GM12878 (cell line): ENCODE data around the gene CELF2. TPM values are rescaled to one million over a fixed set of nuclear protein-coding genes. Genes with fewer than 3 reads are reported as not detected.
A peak's percentile ranks its signal among the peaks of the same experiment; 100 is the strongest.

Source experiments
- ATAC-seq: fragments of 200-7000 bp; cut with Tn5 transposase; 3 replicates; pipeline ENCODE4 v1.9.1; 2020; ENCODE audit warnings: mild to moderate bottlenecking, moderate library complexity
- BruUV-seq: library from RNA; stranded (reverse); fragments of 400-500 nt; replicated peaks from 2 replicates; lab custom pipeline; 2021; lab: Mats Ljungman, UMichigan
- CTCF ChIA-PET: fragments of 300-600 bp; sonication (Branson Sonifier 250); formaldehyde crosslinking; extraction: SDS; loops from one replicate; lab custom pipeline; 2021; ENCODE audit warnings: inconsistent platforms; lab: Yijun Ruan, JAX
- POLR2A ChIA-PET: fragments of 350-600 bp; formaldehyde crosslinking; extraction: SDS; loops from one replicate; lab custom pipeline; 2021; ENCODE audit warnings: inconsistent platforms; lab: Charles Lee
- RAD21 ChIA-PET: fragments of 300-600 bp; sonication (Branson Sonifier 250); formaldehyde crosslinking; loops from one replicate; lab custom pipeline; 2023; ENCODE audit warnings: antibody characterized with exemption; ENCODE audit not compliant: unreplicated experiment; lab: Charles Lee
- SMC1A ChIA-PET: fragments of 300-600 bp; sonication (Branson Sonifier 250); formaldehyde crosslinking; loops from one replicate; lab custom pipeline; 2023; ENCODE audit not compliant: unreplicated experiment, uncharacterized antibody; lab: Charles Lee
- DNase-seq: peaks from one replicate; pipeline ENCODE4 v3.0.0-alpha.2; 2011; ENCODE audit warnings: low read depth, low spot score
- FAIRE-seq: peaks from 3 replicates; lab custom pipeline; 2011; peaks lifted over from hg19 to GRCh38; lab: Jason Lieb, UNC
- H2AFZ ChIP-seq: 2 replicates; pipeline ENCODE4 v1.6.0; 2011; ENCODE audit warnings: low read depth, low read length, control low read depth; ENCODE audit not compliant: control insufficient read depth
- H3K27ac ChIP-seq: 2 replicates; pipeline ENCODE4 v1.5.1; 2011; ENCODE audit warnings: control low read depth; ENCODE audit not compliant: control insufficient read depth, insufficient read depth
- H3K27me3 ChIP-seq, 2 experiments: replicated peaks in 1 of 2; 2 replicates each; pipeline versions ENCODE4 v1.6.0 to v1.6.1; 2011; ENCODE audit warnings: low read length in 1 of 2; ENCODE audit not compliant: control insufficient read depth in 2 of 2, insufficient read depth in 2 of 2
- H3K36me3 ChIP-seq, 2 experiments: 2 replicates each; pipeline ENCODE4 v1.5.1; 2011; ENCODE audit warnings: low read length in 1 of 2; ENCODE audit not compliant: control insufficient read depth in 2 of 2, insufficient read depth in 2 of 2
- H3K4me1 ChIP-seq: 2 replicates; pipeline ENCODE4 v1.6.1; 2011; ENCODE audit warnings: mild to moderate bottlenecking, low read length, moderate library complexity, mixed read lengths; ENCODE audit not compliant: control insufficient read depth, insufficient read depth
- H3K4me2 ChIP-seq: 2 replicates; pipeline ENCODE4 v1.6.0; 2011; ENCODE audit warnings: control low read depth; ENCODE audit not compliant: control insufficient read depth, insufficient read depth
- H3K4me3 ChIP-seq: fragments of 200-600 bp; sonication (generic); 2 replicates; pipeline ENCODE4 v1.5.1; 2016
- H3K79me2 ChIP-seq: 2 replicates; pipeline ENCODE4 v1.6.0; 2011; ENCODE audit warnings: low read length; ENCODE audit not compliant: control insufficient read depth, insufficient read depth
- H3K9ac ChIP-seq: 2 replicates; pipeline ENCODE4 v1.8.0; 2011; ENCODE audit warnings: low read length, control low read depth, mixed read lengths; ENCODE audit not compliant: control insufficient read depth, insufficient read depth
- H3K9me3 ChIP-seq: replicated peaks from 3 replicates; pipeline ENCODE4 v1.5.1; 2011; ENCODE audit warnings: mild to moderate bottlenecking, low read length; ENCODE audit not compliant: control insufficient read depth, insufficient read depth
- H4K20me1 ChIP-seq: 2 replicates; pipeline ENCODE4 v1.6.0; 2011; ENCODE audit not compliant: control insufficient read depth, insufficient read depth
- ATF7 ChIP-seq: fragments of 450-650 bp; IDR thresholded peaks from 2 replicates; pipeline ENCODE4 v1.6.1; 2016; ENCODE audit warnings: low read depth, mild to moderate bottlenecking
- CREB1 ChIP-seq: IDR thresholded peaks from 2 replicates; pipeline ENCODE4 v1.6.1; 2012; ENCODE audit warnings: low read depth, mild to moderate bottlenecking, inconsistent platforms
- IKZF1 ChIP-seq: fragments of 450-650 bp; conservative IDR thresholded peaks from 2 replicates; pipeline ENCODE4 v1.6.1; 2017; ENCODE audit warnings: antibody characterized with exemption, mild to moderate bottlenecking
- IKZF2 ChIP-seq, 2 experiments: fragments of 450-650 bp; IDR thresholded peaks; 2 replicates each; pipeline ENCODE4 v1.6.1; 2017; ENCODE audit warnings: mild to moderate bottlenecking in 2 of 2, moderate library complexity in 2 of 2
- NFXL1 ChIP-seq: fragments of 450-650 bp; IDR thresholded peaks from 2 replicates; pipeline ENCODE4 v1.6.1; 2017; ENCODE audit warnings: antibody characterized with exemption, mild to moderate bottlenecking, borderline replicate concordance
- POLR2AphosphoS2 ChIP-seq: IDR thresholded peaks from 2 replicates; pipeline ENCODE4 v1.6.1; 2011; ENCODE audit warnings: low read depth, mild to moderate bottlenecking, low read length, improper control_type of control experiment, moderate library complexity
- POLR2AphosphoS5 ChIP-seq: IDR thresholded peaks from 2 replicates; pipeline ENCODE4 v1.6.1; 2011; ENCODE audit warnings: mild to moderate bottlenecking, low read length, inconsistent platforms
- SKIL ChIP-seq: fragments of 450-650 bp; IDR thresholded peaks from 2 replicates; pipeline ENCODE4 v1.6.1; 2017; ENCODE audit warnings: mild to moderate bottlenecking, low read depth, inconsistent platforms; ENCODE audit not compliant: poor library complexity, severe bottlenecking
- TAF1 ChIP-seq: IDR thresholded peaks from 2 replicates; pipeline ENCODE4 v1.6.1; 2011; ENCODE audit warnings: mild to moderate bottlenecking, low read depth, low read length, borderline replicate concordance
- ZNF207 ChIP-seq: fragments of 450-650 bp; IDR thresholded peaks from 2 replicates; pipeline ENCODE4 v1.6.1; 2014; ENCODE audit warnings: antibody characterized with exemption, mild to moderate bottlenecking, borderline replicate concordance
- ZNF384 ChIP-seq: IDR thresholded peaks from 2 replicates; pipeline ENCODE4 v1.6.1; 2012; ENCODE audit warnings: low read depth, mild to moderate bottlenecking, low read length, improper control_type of control experiment, borderline replicate concordance
- WGBS: methylation state at CpG from one replicate; pipeline ENCODE4 v1.1.6; 2016; ENCODE audit warnings: low lambda C conversion rate; ENCODE audit not compliant: insufficient replicate concordance, insufficient coverage; ENCODE audit errors: missing lambda C conversion rate; 5-methylcytosine and 5-hydroxymethylcytosine counted together
- in situ Hi-C: fragments of 300-500 bp; cut with MboI; formaldehyde crosslinking; loops from 9 replicates; pipeline ENCODE4 v1.14.3; 2018; ENCODE audit warnings: mixed read lengths
- intact Hi-C: fragments of 100-400 bp; cut with micrococcal nuclease; formaldehyde crosslinking; loops from one replicate; pipeline ENCODE4 v1.14.2; 2022; ENCODE audit not compliant: unreplicated experiment
- polyA plus RNA-seq, 11 experiments: library from polyadenylated mRNA; depleted of rRNA in 4 of 11; unstranded in 6 of 11; stranded (reverse) in 5 of 11; fragments of >200 nt; fragmentation: Nextera tagmentation in 4 of 11; fragmentation: Illumina TruSeq in 1 of 11; extraction: Ambion mirVana in 4 of 11; extraction: Trizol in 1 of 11; gene quantifications; 1 replicate in 1 of 11; 2 replicates in 10 of 11; pipeline versions ENCODE4 v1.2.1 to v1.2.3, GENCODE V29; 2011 to 2016; ENCODE audit warnings: inconsistent platforms in 2 of 11, missing spikeins in 2 of 11, low read depth in 1 of 11
- total RNA-seq, 4 experiments: library from RNA; depleted of rRNA in 3 of 4; stranded (reverse); fragments of >200 nt in 3 of 4; fragmentation: Illumina TruSeq in 1 of 4; extraction: Trizol in 1 of 4; gene quantifications; 2 replicates each; pipeline versions ENCODE4 v1.2.1 to v1.2.3, GENCODE V29; 2013 to 2021

Gene CELF2
- total and polyA plus RNA-seq, 10 of the 15 experiments (the other 5 are each of a cell fraction or from before 2014, with no cell fraction given), result 20.8 to 129 (median 86.3) TPM

GRCh38 chr10:11105676-11106004 is 88.0 kb downstream of the CELF2 start:
- no peak overlapping the region for H2AFZ ChIP-seq
- no peak overlapping the region for H3K27ac ChIP-seq
- RAD21 ChIA-PET, result interaction anchor here (1.7 kb wide), 1 partner anchor 59 kb away, joined by 9 read pairs; no protein-coding TSS in a partner anchor
- no peaks in the 10 kb centered on the region for H3K36me3 ChIP-seq
- no peaks in the 10 kb centered on the region for H4K20me1 ChIP-seq
- no peak overlapping the region for H3K9ac ChIP-seq
- H3K4me1 ChIP-seq, result peaks cover 18% of the 10 kb centered on the region
- DNase-seq, result no peak
- no peak for TF ChIP-seq NFXL1
- TF ChIP-seq, all 136 proteins: peak for 0
- H3K4me2 ChIP-seq, result no peak overlapping the region
- no TSS peak for BruUV-seq
- ChIA-PET POLR2A (no interaction called here), CTCF (interaction anchor here (0.8 to 3.6 kb wide), 3 partner anchors 8 to 165 kb away, joined by 3 to 11 read pairs (median 4); no protein-coding TSS in a partner anchor), SMC1A (interaction anchor here (0.9 to 1.6 kb wide), 6 partner anchors 10 to 73 kb away, joined by 3 to 5 read pairs (median 3); no protein-coding TSS in a partner anchor)
- ATAC-seq (peak; percentile 17; the same call in 2 of the 3 replicates), FAIRE-seq (no peak)
- 93% methylated on average over 2 of the region's 2 CpGs for WGBS
- H3K27me3 ChIP-seq, result no peaks in the 10 kb centered on the region
- in situ Hi-C loops, result loop anchor here (25.0 kb wide), 1 partner anchor 357 kb away; no protein-coding TSS in a partner anchor
- intact Hi-C loops, result loop anchor here (5.0 kb wide), 1 partner anchor 142 kb away; no protein-coding TSS in a partner anchor
- H3K9me3 ChIP-seq, result peaks cover 3% of the 10 kb centered on the region; the same call in 2 of the 3 replicates
- no peaks in the 10 kb centered on the region for H3K79me2 ChIP-seq
- no peak overlapping the region for H3K4me3 ChIP-seq

- ChIA-PET SMC1A (interaction anchor here (1.0 to 1.6 kb wide), 3 partner anchors 32 to 67 kb away, joined by 3 to 5 read pairs (median 3); no protein-coding TSS in a partner anchor), POLR2A (no interaction called here), CTCF (interaction anchor here (1.0 to 3.6 kb wide), 2 partner anchors 164 to 166 kb away, joined by 3 to 11 read pairs; no protein-coding TSS in a partner anchor), RAD21 (interaction anchor here (0.7 to 1.7 kb wide), 2 partner anchors 9 to 58 kb away, joined by 3 to 9 read pairs; no protein-coding TSS in a partner anchor)
- Histone ChIP-seq H3K4me2 (no peak overlapping the region), H3K9ac (no peak overlapping the region), H3K27me3 (no peaks in the 10 kb centered on the region), H2AFZ (no peak overlapping the region), H3K4me3 (no peak overlapping the region), H3K9me3 (peaks cover 3% of the 10 kb centered on the region; the same call in 2 of the 3 replicates), H3K36me3 (no peaks in the 10 kb centered on the region), H3K4me1 (peaks cover 18% of the 10 kb centered on the region), H3K79me2 (no peaks in the 10 kb centered on the region), H3K27ac (no peak overlapping the region), H4K20me1 (no peaks in the 10 kb centered on the region)
- intact Hi-C loops, result loop anchor here (5.0 kb wide), 1 partner anchor 141 kb away; no protein-coding TSS in a partner anchor
- WGBS, result 78% methylated on average over 7 of the region's 7 CpGs
- FAIRE-seq (peak; percentile 31), ATAC-seq (peak; percentile 88), DNase-seq (peak; percentile 42)
- in situ Hi-C loops, result loop anchor here (25.0 kb wide), 1 partner anchor 356 kb away; no protein-coding TSS in a partner anchor
- no TSS peak for BruUV-seq
- TF ChIP-seq IKZF1 (peak; percentile 30; the same call in 1 of the 2 replicates), POLR2AphosphoS5 (no peak), ATF7 (peak; percentile 50; the same call in 1 of the 2 replicates), IKZF2 (IDR thresholded peaks at IDR 0.05) (peak in 1 of 2 experiments; percentile 33; a peak in 1 of 4 replicates), CREB1 (0 out of 2 replicates have a peak, but pooled peaks have one; percentile 10), SKIL (no peak), ZNF384 (no peak), TAF1 (no peak), ZNF207 (no peak), POLR2AphosphoS2 (no peak)
These were observed 89.1 kb downstream of the CELF2 start for GRCh38 chr10:11106621-11107374.
